ENCODE results near the gene LRRC46.

The LRRC46 gene

DNA sequence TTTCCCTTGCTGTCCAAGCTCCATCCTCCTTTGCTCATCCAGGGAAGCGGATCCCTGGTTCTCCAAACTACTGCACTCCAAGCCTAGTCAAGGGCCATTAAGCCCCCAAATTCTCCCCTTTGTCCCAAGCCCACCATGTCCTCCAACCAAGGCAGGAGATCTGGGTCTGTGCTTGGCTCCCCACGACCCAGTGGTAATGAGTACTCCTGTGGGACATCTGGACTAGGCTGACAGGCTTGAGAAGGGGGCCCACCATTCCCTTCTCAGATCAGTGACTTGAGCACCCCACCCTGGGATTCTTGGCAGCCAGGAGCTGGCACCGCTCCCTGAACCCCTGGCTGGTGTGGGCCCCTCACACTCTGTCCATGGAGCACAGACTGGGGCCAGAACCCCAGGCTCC lies 27.0 kb upstream of the LRRC46 start:
- H3K4me3 ChIP-seq (ENCODE audit: low read depth, low read length) = no peak overlapping the region
- TF ChIP-seq, protein P1, sequence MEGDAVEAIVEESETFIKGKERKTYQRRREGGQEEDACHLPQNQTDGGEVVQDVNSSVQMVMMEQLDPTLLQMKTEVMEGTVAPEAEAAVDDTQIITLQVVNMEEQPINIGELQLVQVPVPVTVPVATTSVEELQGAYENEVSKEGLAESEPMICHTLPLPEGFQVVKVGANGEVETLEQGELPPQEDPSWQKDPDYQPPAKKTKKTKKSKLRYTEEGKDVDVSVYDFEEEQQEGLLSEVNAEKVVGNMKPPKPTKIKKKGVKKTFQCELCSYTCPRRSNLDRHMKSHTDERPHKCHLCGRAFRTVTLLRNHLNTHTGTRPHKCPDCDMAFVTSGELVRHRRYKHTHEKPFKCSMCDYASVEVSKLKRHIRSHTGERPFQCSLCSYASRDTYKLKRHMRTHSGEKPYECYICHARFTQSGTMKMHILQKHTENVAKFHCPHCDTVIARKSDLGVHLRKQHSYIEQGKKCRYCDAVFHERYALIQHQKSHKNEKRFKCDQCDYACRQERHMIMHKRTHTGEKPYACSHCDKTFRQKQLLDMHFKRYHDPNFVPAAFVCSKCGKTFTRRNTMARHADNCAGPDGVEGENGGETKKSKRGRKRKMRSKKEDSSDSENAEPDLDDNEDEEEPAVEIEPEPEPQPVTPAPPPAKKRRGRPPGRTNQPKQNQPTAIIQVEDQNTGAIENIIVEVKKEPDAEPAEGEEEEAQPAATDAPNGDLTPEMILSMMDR (IDR thresholded peaks at IDR 0.05; ENCODE audit: borderline replicate concordance, insufficient read depth, low read depth, low read length) = no peak

DNA sequence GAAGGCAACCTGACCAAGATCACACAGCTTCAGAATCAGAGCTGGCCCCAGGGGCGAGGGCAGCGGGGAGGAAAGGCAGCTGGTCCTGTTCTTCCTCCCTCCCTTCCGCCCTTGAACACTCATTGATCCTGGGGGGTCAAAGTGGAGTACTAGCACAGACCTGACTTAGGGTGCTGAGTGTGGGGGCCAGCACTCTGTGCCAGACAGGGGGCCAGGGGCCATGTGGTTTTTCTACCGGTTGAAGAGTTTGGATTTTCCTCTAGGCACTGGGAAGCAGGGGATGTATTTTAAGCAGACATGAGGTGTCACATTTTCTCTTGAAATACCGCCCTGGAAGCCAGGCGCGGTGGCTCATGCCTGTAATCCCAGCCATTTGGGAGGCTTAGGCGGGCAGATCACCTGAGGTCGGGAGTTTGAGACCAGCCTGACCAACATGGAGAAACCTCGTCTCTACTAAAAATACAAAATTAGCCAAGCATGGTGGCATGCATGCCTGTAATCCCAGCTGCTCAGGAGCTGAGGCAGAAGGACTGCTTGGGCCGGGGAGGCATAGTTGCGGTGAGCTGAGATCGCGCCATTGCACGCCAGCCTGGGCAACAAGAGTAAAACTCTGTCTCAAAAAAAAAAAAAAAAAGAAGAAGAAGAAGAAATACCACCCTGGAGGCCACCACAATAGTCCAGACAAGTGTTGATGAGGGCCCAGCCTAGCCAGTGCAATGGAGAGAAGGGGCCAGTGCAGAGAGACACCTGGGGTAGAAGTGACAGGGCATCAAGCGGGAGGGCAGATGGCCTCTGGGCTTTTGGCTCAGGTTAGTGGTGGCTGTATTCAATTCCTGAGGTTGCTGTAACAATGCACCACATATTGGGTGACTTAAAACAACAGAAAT lies 25.2 kb upstream of the LRRC46 start:
- TF ChIP-seq, protein P1 (IDR thresholded peaks at IDR 0.05; ENCODE audit: borderline replicate concordance, insufficient read depth, low read depth, low read length) = no peak
- H3K4me3 ChIP-seq (ENCODE audit: low read depth, low read length) = no peak overlapping the region

DNA sequence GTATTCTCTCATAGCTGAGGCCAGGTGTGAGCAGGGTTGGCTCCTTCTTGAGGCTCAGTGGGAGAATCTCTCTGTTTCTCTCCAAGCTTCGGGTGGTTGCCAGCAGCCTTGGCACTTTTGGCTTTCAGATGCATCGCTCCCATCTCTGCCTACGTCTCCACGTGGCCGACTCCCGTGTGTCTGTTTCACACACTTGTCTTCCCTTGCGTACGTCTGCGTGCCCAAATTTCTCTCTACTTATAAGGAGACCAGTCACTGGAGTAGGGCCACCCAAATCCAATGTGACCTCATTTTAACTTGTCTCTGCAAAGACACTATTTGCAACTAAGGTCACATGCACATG lies 24.6 kb upstream of the LRRC46 start:
- TF ChIP-seq, protein P1 (IDR thresholded peaks at IDR 0.05; ENCODE audit: borderline replicate concordance, insufficient read depth, low read depth, low read length) = no peak
- H3K4me3 ChIP-seq (ENCODE audit: low read depth, low read length) = no peak overlapping the region

DNA sequence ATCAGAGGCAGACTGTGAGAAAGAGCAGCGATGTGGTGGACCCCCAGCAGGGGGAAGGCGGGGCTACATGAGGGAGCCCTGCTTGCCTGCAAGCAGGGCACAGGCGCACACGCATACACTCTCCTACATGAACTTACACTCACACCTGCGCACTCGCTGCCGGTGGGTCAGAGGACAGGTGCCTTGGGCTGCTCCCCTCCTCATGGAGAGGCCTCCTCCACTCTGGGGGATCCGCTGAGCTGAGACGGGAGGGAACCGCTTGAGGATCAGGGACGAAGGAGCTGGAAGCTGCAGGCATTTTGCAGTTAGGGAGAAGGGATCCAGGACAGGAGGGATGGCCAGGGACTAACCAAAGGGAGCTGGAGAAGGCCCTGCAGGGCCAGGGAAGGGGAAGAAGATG lies 24.0 kb upstream of the LRRC46 start:
- no peak overlapping the region for H3K4me3 ChIP-seq (ENCODE audit: low read depth, low read length)
- TF ChIP-seq, protein P1 (IDR thresholded peaks at IDR 0.05; ENCODE audit: borderline replicate concordance, insufficient read depth, low read depth, low read length) = no peak

DNA sequence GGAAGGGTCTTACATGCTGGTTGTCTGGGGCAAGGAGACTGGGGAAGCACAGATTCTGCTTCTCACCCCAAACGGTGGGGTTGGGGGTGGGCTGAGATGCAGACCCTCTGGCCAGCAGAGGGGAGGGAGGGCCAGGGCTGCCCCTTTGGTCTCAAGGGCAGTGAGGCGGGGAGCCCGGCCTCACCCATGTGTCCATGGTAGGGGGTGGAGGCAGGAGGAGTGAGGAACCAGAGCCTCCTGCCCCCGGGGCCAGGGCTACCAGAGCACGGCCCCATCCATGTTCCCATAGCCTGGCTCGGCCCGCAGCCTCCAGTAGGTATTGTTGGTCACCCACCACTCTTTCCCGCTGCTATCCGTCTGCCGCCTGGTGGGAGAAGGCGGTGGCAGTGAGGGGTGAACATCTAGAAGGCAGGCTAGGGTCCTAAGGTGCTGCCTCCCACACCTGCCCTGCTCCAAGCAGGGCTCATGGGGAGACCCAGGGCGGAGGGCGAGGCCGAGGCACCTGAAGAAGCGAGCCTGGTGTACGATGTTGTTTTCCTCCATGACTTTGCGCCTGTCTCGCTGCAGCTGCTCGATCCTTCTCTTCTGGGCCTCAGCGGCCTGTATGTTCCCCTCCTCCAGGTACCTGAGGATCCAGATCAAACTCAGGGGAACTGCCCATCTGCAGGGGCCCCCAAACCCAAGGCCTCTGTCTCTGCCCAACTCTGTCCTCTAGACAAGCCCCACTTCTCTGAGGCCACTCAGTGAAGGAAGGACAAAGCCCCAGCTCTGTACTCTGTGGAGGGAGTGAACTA lies 23.2 kb upstream of the LRRC46 start:
- H3K4me3 ChIP-seq (ENCODE audit: low read depth, low read length) = no peak overlapping the region
- TF ChIP-seq, protein P1 (IDR thresholded peaks at IDR 0.05; ENCODE audit: borderline replicate concordance, insufficient read depth, low read depth, low read length) = no peak

DNA sequence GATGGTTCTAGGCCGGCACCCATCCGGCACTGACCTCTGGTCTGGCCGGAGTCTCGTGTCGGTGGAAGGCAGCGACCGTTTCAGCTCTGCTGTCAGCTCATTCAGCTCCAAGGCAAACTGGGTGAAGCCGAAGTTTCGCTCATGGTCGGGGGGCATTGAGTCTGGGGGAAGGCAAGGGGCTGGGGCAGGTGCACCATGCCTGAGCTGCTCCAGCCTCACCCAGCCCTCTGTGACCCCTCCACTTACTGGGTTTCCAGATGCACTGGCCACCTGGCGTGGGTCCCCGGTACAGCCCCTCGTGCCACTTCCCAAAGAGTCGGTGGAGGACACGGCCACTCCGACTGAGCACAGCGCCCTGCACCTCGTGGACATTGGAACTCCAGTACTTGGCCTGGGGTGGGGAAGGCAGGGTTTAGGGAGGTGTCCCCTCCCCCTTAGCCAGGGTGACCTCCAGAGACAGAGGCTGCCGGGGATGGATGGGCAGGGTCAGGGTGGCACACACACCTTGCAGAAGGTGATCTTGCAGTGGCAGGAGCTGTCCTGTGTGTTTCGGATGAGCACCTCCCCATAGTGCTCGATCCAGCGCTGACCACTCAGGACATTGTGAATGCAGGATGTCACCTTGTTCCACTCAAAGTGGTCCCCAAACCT lies 22.5 kb upstream of the LRRC46 start:
- H3K4me3 ChIP-seq (ENCODE audit: low read depth, low read length) = no peak overlapping the region
- TF ChIP-seq, protein P1 (IDR thresholded peaks at IDR 0.05; ENCODE audit: borderline replicate concordance, insufficient read depth, low read depth, low read length) = no peak
